ENCODE data around the gene KIAA0753. TPM values are rescaled to one million over a fixed set of nuclear protein-coding genes. Genes with fewer than 3 reads are reported as not detected.

KIAA0753 gene
- total RNA-seq, 2 donors from 2014 or later, result 15.7 to 18.5 TPM

- Histone ChIP-seq H3K36me3 (no peaks in the 10 kb centered on the region), H3K27me3 (no peaks in the 10 kb centered on the region), H3K4me1 (no peaks in the 10 kb centered on the region), H3K9me3 (no peaks in the 10 kb centered on the region), H3K9ac (ENCODE audit: low read depth in 2 of 2, low read length in 2 of 2) (no peak overlapping the region), H3K4me3 (no peak overlapping the region), H3K27ac (no peak overlapping the region)
- TF ChIP-seq, protein P1, sequence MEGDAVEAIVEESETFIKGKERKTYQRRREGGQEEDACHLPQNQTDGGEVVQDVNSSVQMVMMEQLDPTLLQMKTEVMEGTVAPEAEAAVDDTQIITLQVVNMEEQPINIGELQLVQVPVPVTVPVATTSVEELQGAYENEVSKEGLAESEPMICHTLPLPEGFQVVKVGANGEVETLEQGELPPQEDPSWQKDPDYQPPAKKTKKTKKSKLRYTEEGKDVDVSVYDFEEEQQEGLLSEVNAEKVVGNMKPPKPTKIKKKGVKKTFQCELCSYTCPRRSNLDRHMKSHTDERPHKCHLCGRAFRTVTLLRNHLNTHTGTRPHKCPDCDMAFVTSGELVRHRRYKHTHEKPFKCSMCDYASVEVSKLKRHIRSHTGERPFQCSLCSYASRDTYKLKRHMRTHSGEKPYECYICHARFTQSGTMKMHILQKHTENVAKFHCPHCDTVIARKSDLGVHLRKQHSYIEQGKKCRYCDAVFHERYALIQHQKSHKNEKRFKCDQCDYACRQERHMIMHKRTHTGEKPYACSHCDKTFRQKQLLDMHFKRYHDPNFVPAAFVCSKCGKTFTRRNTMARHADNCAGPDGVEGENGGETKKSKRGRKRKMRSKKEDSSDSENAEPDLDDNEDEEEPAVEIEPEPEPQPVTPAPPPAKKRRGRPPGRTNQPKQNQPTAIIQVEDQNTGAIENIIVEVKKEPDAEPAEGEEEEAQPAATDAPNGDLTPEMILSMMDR (IDR thresholded peaks at IDR 0.05), result no peak
- intact Hi-C loops (cut with DNase I), result no loop called here
- DNase-seq, result no peak
Measured at GRCh38 chr17:6542577-6542976, 97.9 kb downstream of the KIAA0753 start.

GRCh38 chr17:6541886-6542285 lies 98.6 kb downstream of the KIAA0753 start:
- Histone ChIP-seq H3K36me3 (no peaks in the 10 kb centered on the region), H3K9ac (ENCODE audit: low read depth in 2 of 2, low read length in 2 of 2) (no peak overlapping the region), H3K4me1 (no peaks in the 10 kb centered on the region), H3K9me3 (no peaks in the 10 kb centered on the region), H3K27ac (no peak overlapping the region), H3K27me3 (no peaks in the 10 kb centered on the region), H3K4me3 (no peak overlapping the region)
- no peak for DNase-seq
- intact Hi-C loops (cut with DNase I), result no loop called here
- TF ChIP-seq, protein P1 (IDR thresholded peaks at IDR 0.05), result no peak

DNA sequence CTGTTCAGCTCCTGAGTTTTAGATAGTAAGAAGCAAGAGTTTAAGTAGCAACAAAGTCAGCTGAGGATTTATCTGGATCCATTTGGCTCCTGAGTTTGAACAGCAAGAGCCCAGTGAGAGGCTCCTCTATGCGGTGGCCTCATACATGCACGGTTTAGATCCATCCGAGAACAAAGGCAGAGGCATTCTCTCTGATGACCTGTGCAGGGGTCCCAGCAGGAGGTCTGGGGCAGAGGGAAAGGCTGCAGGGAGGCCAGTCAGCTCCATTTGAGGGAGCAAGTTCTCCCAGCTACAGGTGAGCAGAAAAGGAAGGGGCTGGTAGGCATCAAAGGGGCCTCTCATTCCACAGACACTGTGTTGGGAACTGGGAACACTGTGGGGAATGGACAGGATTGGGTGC lies 100.6 kb downstream of the KIAA0753 start:
- Histone ChIP-seq H3K27ac (no peak overlapping the region), H3K27me3 (no peaks in the 10 kb centered on the region), H3K4me1 (no peaks in the 10 kb centered on the region), H3K9ac (ENCODE audit: low read depth in 2 of 2, low read length in 2 of 2) (no peak overlapping the region), H3K36me3 (no peaks in the 10 kb centered on the region), H3K4me3 (no peak overlapping the region), H3K9me3 (no peaks in the 10 kb centered on the region)
- intact Hi-C loops (cut with DNase I), result no loop called here
- TF ChIP-seq, protein P1 (IDR thresholded peaks at IDR 0.05), result no peak
- no peak for DNase-seq

GRCh38 chr17:6536566-6537065 lies 103.9 kb downstream of the KIAA0753 start:
- Histone ChIP-seq H3K27ac (no peak overlapping the region), H3K9ac (ENCODE audit: low read depth in 2 of 2, low read length in 2 of 2) (no peak overlapping the region), H3K4me3 (no peak overlapping the region), H3K36me3 (no peaks in the 10 kb centered on the region), H3K27me3 (no peaks in the 10 kb centered on the region), H3K9me3 (no peaks in the 10 kb centered on the region), H3K4me1 (no peaks in the 10 kb centered on the region)
- TF ChIP-seq, protein P1 (IDR thresholded peaks at IDR 0.05), result no peak
- no peak for DNase-seq
- intact Hi-C loops (cut with DNase I), result no loop called here

DNA sequence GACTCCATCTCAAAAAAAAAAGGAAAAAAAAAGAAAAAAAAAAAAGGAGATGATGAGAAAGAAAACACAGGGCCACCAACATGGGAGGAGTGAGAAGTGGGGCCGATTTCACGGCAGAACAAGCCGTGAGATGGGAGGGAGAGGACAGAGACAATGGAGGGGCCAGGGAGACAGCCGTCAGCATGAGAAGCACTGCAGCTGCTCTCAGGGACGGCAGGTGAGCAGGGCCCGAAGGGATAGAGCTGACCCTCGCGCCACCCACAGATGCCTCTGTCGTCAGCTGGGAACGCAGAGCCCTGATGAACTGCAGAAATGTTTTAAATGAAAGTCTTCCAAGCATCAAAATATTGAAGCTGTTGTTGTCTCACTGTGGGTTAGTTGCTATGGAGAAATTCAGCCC lies 104.5 kb downstream of the KIAA0753 start:
- H3K36me3 ChIP-seq, result no peaks in the 10 kb centered on the region
- TF ChIP-seq, protein P1 (IDR thresholded peaks at IDR 0.05), result no peak
- no peak overlapping the region for H3K9ac ChIP-seq (ENCODE audit: low read depth in 2 of 2, low read length in 2 of 2)
- H3K27me3 ChIP-seq, result no peaks in the 10 kb centered on the region
- H3K27ac ChIP-seq, result no peak overlapping the region
- H3K4me1 ChIP-seq, result no peaks in the 10 kb centered on the region
- H3K4me3 ChIP-seq, result no peak overlapping the region
- intact Hi-C loops (cut with DNase I), result no loop called here
- no peaks in the 10 kb centered on the region for H3K9me3 ChIP-seq
- no peak for DNase-seq
